H1 (cell line): ENCODE results near the gene RELL2. TPM values are rescaled to one million over a fixed set of nuclear protein-coding genes. Genes with fewer than 3 reads are reported as not detected.

Source experiments
- CTCF ChIA-PET: fragments of 300-600 bp; sonication (Branson Sonifier 250); formaldehyde crosslinking; loops from one replicate; lab custom pipeline; 2021; ENCODE audit not compliant: partially characterized antibody; lab: Charles Lee
- POLR2A ChIA-PET: fragments of 300-600 bp; sonication (Branson Sonifier 250); formaldehyde crosslinking; loops from one replicate; lab custom pipeline; 2021; ENCODE audit warnings: inconsistent platforms; ENCODE audit not compliant: partially characterized antibody; lab: Charles Lee
- DNase-seq, 2 experiments: peaks; one replicate each; pipeline versions ENCODE4 v3.0.0 to v3.0.0-alpha.2; 2010 to 2022; ENCODE audit warnings: low spot score in 2 of 2, low read depth in 1 of 2, mixed read lengths in 1 of 2
- FAIRE-seq: peaks from 2 replicates; lab custom pipeline; 2011; peaks lifted over from hg19 to GRCh38; lab: Jason Lieb, UNC
- H2AFZ ChIP-seq: 2 replicates; pipeline ENCODE4 v1.8.1; 2012; ENCODE audit warnings: low read length, inconsistent platforms
- H2AK5ac ChIP-seq: 2 replicates; pipeline ENCODE4 v1.6.1; 2013; ENCODE audit warnings: low read depth, low read length
- H2BK120ac ChIP-seq: replicated peaks from 2 replicates; pipeline ENCODE3; 2013; ENCODE audit warnings: low read depth, low read length, inconsistent platforms
- H2BK12ac ChIP-seq: 2 replicates; pipeline ENCODE4 v1.6.1; 2013; ENCODE audit warnings: low read depth, low read length
- H2BK15ac ChIP-seq: 2 replicates; pipeline ENCODE4 v1.6.1; 2013; ENCODE audit warnings: low read length
- H2BK20ac ChIP-seq: 2 replicates; pipeline ENCODE4 v1.6.1; 2013; ENCODE audit warnings: low read length
- H2BK5ac ChIP-seq: 2 replicates; pipeline ENCODE4 v1.6.1; 2013; ENCODE audit warnings: low read depth, low read length
- H3K14ac ChIP-seq: 2 replicates; pipeline ENCODE4 v1.6.1; 2013; ENCODE audit warnings: inconsistent platforms; ENCODE audit not compliant: insufficient read length
- H3K18ac ChIP-seq: 2 replicates; pipeline ENCODE4 v1.6.1; 2013; ENCODE audit warnings: low read length; ENCODE audit errors: extremely low read depth
- H3K23ac ChIP-seq: 2 replicates; pipeline ENCODE4 v1.6.1; 2013; ENCODE audit warnings: inconsistent platforms; ENCODE audit not compliant: insufficient read length
- H3K23me2 ChIP-seq: 2 replicates; pipeline ENCODE4 v1.6.1; 2013; ENCODE audit warnings: low read depth, low read length
- H3K27ac ChIP-seq: 2 replicates; pipeline ENCODE4 v1.6.1; 2011; ENCODE audit warnings: low read depth, low read length, inconsistent platforms
- H3K27me3 ChIP-seq, 4 experiments: replicated peaks in 1 of 4; 1 replicate in 1 of 4; 2 replicates in 3 of 4; pipeline versions ENCODE4 v1.6.1 to v1.8.1; 2011 to 2013; ENCODE audit warnings: low read length in 3 of 4, mild to moderate bottlenecking in 3 of 4, inconsistent platforms in 2 of 4, mixed read lengths in 2 of 4, moderate library complexity in 1 of 4; ENCODE audit not compliant: control insufficient read depth in 3 of 4, insufficient read depth in 3 of 4; ENCODE audit errors: extremely low read depth in 1 of 4
- H3K36me3 ChIP-seq, 4 experiments: 2 replicates each; pipeline versions ENCODE4 v1.6.1 to v1.8.1; 2011 to 2013; ENCODE audit warnings: mild to moderate bottlenecking in 4 of 4, low read length in 3 of 4, moderate library complexity in 2 of 4, control low read depth in 1 of 4, inconsistent platforms in 1 of 4; ENCODE audit not compliant: insufficient read depth in 4 of 4, control insufficient read depth in 2 of 4
- H3K4ac ChIP-seq: replicated peaks from 2 replicates; pipeline ENCODE3; 2013; ENCODE audit warnings: low read length, low read depth, mixed read lengths, inconsistent platforms; ENCODE audit not compliant: insufficient read length
- H3K4me1 ChIP-seq, 4 experiments: replicated peaks in 1 of 4; 1 replicate in 1 of 4; 2 replicates in 3 of 4; pipeline versions ENCODE4 v1.6.1 to v1.8.1; 2011 to 2013; ENCODE audit warnings: low read length in 3 of 4, inconsistent platforms in 2 of 4, mixed read lengths in 1 of 4; ENCODE audit not compliant: insufficient read depth in 4 of 4, control insufficient read depth in 3 of 4
- H3K4me2 ChIP-seq, 2 experiments: 2 replicates each; pipeline versions ENCODE4 v1.6.1 to v1.8.1; 2011 to 2013; ENCODE audit warnings: low read depth in 2 of 2, low read length in 2 of 2, control low read depth in 1 of 2, inconsistent platforms in 1 of 2, mild to moderate bottlenecking in 1 of 2; ENCODE audit not compliant: insufficient read depth in 1 of 2
- H3K4me3 ChIP-seq, 4 experiments: fragments of 200-600, 300-600 bp in 1 of 4; sonication (generic), shearing (Covaris generic), sonication (Bioruptor Twin) in 1 of 4; 2 replicates each; pipeline versions ENCODE4 v1.5.1 to v1.8.1; 2011 to 2016; ENCODE audit warnings: low read length in 4 of 4, low read depth in 3 of 4, control low read depth in 2 of 4, inconsistent platforms in 2 of 4, mild to moderate bottlenecking in 2 of 4, mixed read lengths in 1 of 4, moderate library complexity in 1 of 4; ENCODE audit not compliant: insufficient read depth in 2 of 4; ENCODE audit errors: extremely low read depth in 1 of 4
- H3K56ac ChIP-seq: replicated peaks from 2 replicates; pipeline ENCODE3; 2013; ENCODE audit warnings: low read depth, mild to moderate bottlenecking, mixed read lengths, low read length, inconsistent platforms; ENCODE audit not compliant: insufficient read length
- H3K79me1 ChIP-seq: 2 replicates; pipeline ENCODE4 v1.6.1; 2013; ENCODE audit warnings: low read depth, low read length, control low read depth
- H3K79me2 ChIP-seq, 2 experiments: 2 replicates each; pipeline versions ENCODE4 v1.6.1 to v1.8.1; 2012 to 2013; ENCODE audit warnings: low read length in 2 of 2, mild to moderate bottlenecking in 2 of 2, inconsistent platforms in 1 of 2; ENCODE audit not compliant: insufficient read depth in 2 of 2, control insufficient read depth in 1 of 2
- H3K9ac ChIP-seq, 4 experiments: replicated peaks in 1 of 4; 1 replicate in 1 of 4; 2 replicates in 3 of 4; pipeline versions ENCODE4 v1.6.1 to v1.8.1; 2011 to 2013; ENCODE audit warnings: low read depth in 3 of 4, low read length in 3 of 4, control low read depth in 2 of 4, mild to moderate bottlenecking in 2 of 4, moderate library complexity in 2 of 4, inconsistent platforms in 1 of 4; ENCODE audit errors: extremely low read depth in 1 of 4
- H3K9me3 ChIP-seq, 2 experiments: 2 replicates each; pipeline versions ENCODE4 v1.6.1 to v1.8.1; 2012 to 2013; ENCODE audit warnings: mild to moderate bottlenecking in 2 of 2, moderate library complexity in 2 of 2, control low read depth in 1 of 2, inconsistent platforms in 1 of 2, low read depth in 1 of 2, low read length in 1 of 2, mixed read lengths in 1 of 2; ENCODE audit not compliant: insufficient read depth in 2 of 2
- H4K20me1 ChIP-seq, 2 experiments: replicated peaks in 1 of 2; 2 replicates each; pipeline versions ENCODE3 to v1.8.1; 2011 to 2013; ENCODE audit warnings: inconsistent platforms in 2 of 2, low read length in 2 of 2, mild to moderate bottlenecking in 1 of 2; ENCODE audit not compliant: insufficient read depth in 2 of 2, control insufficient read depth in 1 of 2
- H4K5ac ChIP-seq: 2 replicates; pipeline ENCODE4 v1.6.1; 2013; ENCODE audit warnings: low read length, low read depth, mixed read lengths, inconsistent platforms; ENCODE audit not compliant: insufficient read length
- H4K8ac ChIP-seq: 2 replicates; pipeline ENCODE4 v1.8.0; 2013; ENCODE audit warnings: mild to moderate bottlenecking, moderate library complexity, low read length, inconsistent platforms; ENCODE audit not compliant: insufficient read depth; ENCODE audit errors: extremely low read depth
- H4K91ac ChIP-seq: replicated peaks from 2 replicates; pipeline ENCODE3; 2013; ENCODE audit warnings: low read length, mixed read lengths, inconsistent platforms; ENCODE audit not compliant: insufficient read length
- BCL11A ChIP-seq, 2 experiments: IDR thresholded peaks; one replicate each; pipeline ENCODE4 v1.6.1; 2011; ENCODE audit warnings: low read depth in 2 of 2, low read length in 2 of 2, mild to moderate bottlenecking in 2 of 2
- EGR1 ChIP-seq: IDR thresholded peaks from 2 replicates; pipeline ENCODE4 v1.6.1; 2011; ENCODE audit warnings: low read depth, low read length, borderline replicate concordance
- JUND ChIP-seq: IDR thresholded peaks from 2 replicates; pipeline ENCODE4 v1.6.1; 2011; ENCODE audit warnings: mild to moderate bottlenecking, improper control_type of control experiment, low read length
- POLR2A ChIP-seq, 2 experiments: IDR thresholded peaks; 1 replicate in 1 of 2; 2 replicates in 1 of 2; pipeline ENCODE4 v1.6.1; 2011; ENCODE audit warnings: low read depth in 2 of 2, low read length in 2 of 2, mild to moderate bottlenecking in 2 of 2; ENCODE audit errors: control extremely low read depth in 1 of 2
- RBBP5 ChIP-seq: IDR thresholded peaks from 2 replicates; pipeline ENCODE4 v1.7.1; 2012; ENCODE audit warnings: low read depth, mild to moderate bottlenecking, inconsistent platforms, low read length, moderate library complexity, borderline replicate concordance
- SIX5 ChIP-seq: IDR thresholded peaks from 2 replicates; pipeline ENCODE4 v1.6.1; 2011; ENCODE audit warnings: mild to moderate bottlenecking, low read depth, low read length
- TBP ChIP-seq: IDR thresholded peaks from 2 replicates; pipeline ENCODE4 v1.6.1; 2011; ENCODE audit warnings: low read depth, low read length, improper control_type of control experiment
- WGBS, 2 experiments: shearing (Covaris generic) in 1 of 2; methylation state at CpG; one replicate each; pipeline versions ENCODE4 v1.1.6 to v1.1.7; 2013 to 2015; ENCODE audit warnings: low lambda C conversion rate in 2 of 2, mixed read lengths in 2 of 2, inconsistent platforms in 1 of 2, low coverage in 1 of 2, missing lambda C conversion rate in 1 of 2; ENCODE audit not compliant: insufficient replicate concordance in 2 of 2, insufficient coverage in 1 of 2, insufficient read length in 1 of 2; ENCODE audit errors: extremely low coverage in 1 of 2, missing lambda C conversion rate in 1 of 2; 5-methylcytosine and 5-hydroxymethylcytosine counted together
- polyA plus RNA-seq, 7 experiments: library from polyadenylated mRNA; depleted of rRNA in 3 of 7; stranded (reverse) in 5 of 7; unstranded in 2 of 7; fragments of >200 nt in 5 of 7; fragments of 200-250 nt in 2 of 7; gene quantifications; 1 replicate in 5 of 7; 2 replicates in 1 of 7; 4 replicates in 1 of 7; pipeline versions ENCODE4 v1.2.1 to v1.2.3, GENCODE V29; 2011 to 2013; ENCODE audit warnings: missing spikeins in 2 of 7, mixed read lengths in 2 of 7
- total RNA-seq: library from RNA; stranded (reverse); fragmentation: NEBNext Ultra II Directional; extraction: Animal tissue kit (Norgen Biotek cat#: 25700); gene quantifications from 2 replicates; pipeline ENCODE4 v1.2.1, GENCODE V29; 2021
- TF ChIP-seq, protein P1 (sequence below): IDR thresholded peaks from 2 replicates; pipeline ENCODE4 v1.6.1; 2011; ENCODE audit warnings: low read depth, mild to moderate bottlenecking, low read length; ENCODE audit not compliant: insufficient read depth

RELL2 gene
- total and polyA plus RNA-seq, 2 of the 8 experiments (the other 6 are each of a cell fraction or from before 2014, with no cell fraction given): 18.6 to 23.7 TPM

DNA sequence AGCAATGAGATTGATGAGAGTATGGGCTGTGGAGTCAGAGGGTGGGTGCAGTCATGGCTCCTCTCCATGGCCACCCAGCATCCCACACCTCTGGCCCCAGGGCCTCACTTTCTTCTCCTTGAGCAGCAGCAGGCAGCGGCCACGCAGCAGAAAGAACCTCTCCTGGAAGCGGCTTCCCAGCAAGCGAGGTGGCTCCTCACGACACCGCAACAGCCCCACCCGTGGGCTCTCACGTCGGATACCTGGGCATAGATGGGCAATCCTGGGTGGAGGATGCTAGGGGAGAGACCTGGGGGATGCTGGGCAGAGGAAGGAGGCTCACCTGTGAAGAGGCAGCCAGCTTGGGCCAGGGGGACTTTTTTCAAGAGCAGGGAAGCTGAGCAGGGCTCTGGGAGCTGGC lies 19.6 kb downstream of the RELL2 start:
- peaks cover 3 to 6% of the 10 kb centered on the region in 2 experiments for H4K20me1 ChIP-seq
- H2BK120ac ChIP-seq: no peak overlapping the region
- H4K5ac ChIP-seq: no peak overlapping the region
- no peak overlapping the region for H4K91ac ChIP-seq
- H3K18ac ChIP-seq: no peak overlapping the region
- no peak overlapping the region for H3K4me3 ChIP-seq
- no peak overlapping the region for H3K4ac ChIP-seq
- no peak overlapping the region for H3K9ac ChIP-seq
- H3K56ac ChIP-seq: no peak overlapping the region
- no peak overlapping the region for H2BK12ac ChIP-seq
- H2BK20ac ChIP-seq: no peak overlapping the region
- H2AK5ac ChIP-seq: no peak overlapping the region
- peaks cover 2 to 21% (median 13%) of the 10 kb centered on the region in 4 experiments; a peak in 5 of 8 replicates for H3K36me3 ChIP-seq
- H3K27ac ChIP-seq: no peak overlapping the region
- no peaks in the 10 kb centered on the region for H3K79me2 ChIP-seq
- peaks cover 0 to 4% (median 1%) of the 10 kb centered on the region in 4 experiments; a peak in 4 of 7 replicates for H3K4me1 ChIP-seq
- H2BK5ac ChIP-seq: no peak overlapping the region
- H3K27me3 ChIP-seq: no peaks in the 10 kb centered on the region
- no peaks in the 10 kb centered on the region; the same call in 1 of the 2 replicates for H3K23me2 ChIP-seq
- H3K23ac ChIP-seq: no peak overlapping the region
- H4K8ac ChIP-seq: no peak overlapping the region
- no peak overlapping the region for H2AFZ ChIP-seq
- DNase-seq (no peak), FAIRE-seq (no peak)
- no peaks in the 10 kb centered on the region for H3K79me1 ChIP-seq
- 99% methylated on average over 9 of the region's 9 CpGs; no CpG with 5 or more reads in 1 of the 2 experiments for WGBS, 2 experiments
- TF ChIP-seq TBP (no peak), SIX5 (no peak), POLR2A (IDR thresholded peaks at IDR 0.05; ENCODE audit: control extremely low read depth in 1 of 2, low read depth in 2 of 2, low read length in 2 of 2) (no peak), EGR1 (no peak), RBBP5 (no peak), JUND (no peak), BCL11A (IDR thresholded peaks at IDR 0.05; ENCODE audit: low read depth in 2 of 2, low read length in 2 of 2) (no peak)
- TF ChIP-seq, protein P1, sequence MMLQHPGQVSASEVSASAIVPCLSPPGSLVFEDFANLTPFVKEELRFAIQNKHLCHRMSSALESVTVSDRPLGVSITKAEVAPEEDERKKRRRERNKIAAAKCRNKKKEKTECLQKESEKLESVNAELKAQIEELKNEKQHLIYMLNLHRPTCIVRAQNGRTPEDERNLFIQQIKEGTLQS: no peak
- no peak overlapping the region for H3K14ac ChIP-seq
- CTCF ChIA-PET: interaction anchor here (1.1 to 1.6 kb wide), 6 partner anchors 9 to 303 kb away, joined by 3 to 6 read pairs (median 3); partner anchors contain the start of gene DIAPH1
- H3K9me3 ChIP-seq: no peaks in the 10 kb centered on the region
- no peak overlapping the region for H2BK15ac ChIP-seq
- POLR2A ChIA-PET: interaction anchor here (1.1 kb wide), 1 partner anchor 11 kb away, joined by 3 read pairs; no protein-coding TSS in a partner anchor
- H3K4me2 ChIP-seq: no peak overlapping the region
